Peyer's patch (tissue), 4 donors: ENCODE data around the gene CCNB3.

Experiments used
- POLR2A ChIP-seq, 2 donors: fragments of 450-650 bp; IDR thresholded peaks; one replicate each; pipeline ENCODE4 v1.5.1; 2017; ENCODE audit warnings: antibody characterized with exemption in 2 of 2, mild to moderate bottlenecking in 2 of 2, moderate library complexity in 2 of 2
- TF ChIP-seq, protein P1 (sequence below), 6 experiments: fragments of 450-650 bp in 4 of 6; fragments of 200-600 bp in 2 of 6; sonication (generic) in 1 of 6; IDR thresholded peaks; one replicate each; pipeline ENCODE4 v1.5.1; 2017 to 2019; ENCODE audit warnings: antibody characterized with exemption in 6 of 6, mild to moderate bottlenecking in 3 of 6, moderate library complexity in 1 of 6

DNA sequence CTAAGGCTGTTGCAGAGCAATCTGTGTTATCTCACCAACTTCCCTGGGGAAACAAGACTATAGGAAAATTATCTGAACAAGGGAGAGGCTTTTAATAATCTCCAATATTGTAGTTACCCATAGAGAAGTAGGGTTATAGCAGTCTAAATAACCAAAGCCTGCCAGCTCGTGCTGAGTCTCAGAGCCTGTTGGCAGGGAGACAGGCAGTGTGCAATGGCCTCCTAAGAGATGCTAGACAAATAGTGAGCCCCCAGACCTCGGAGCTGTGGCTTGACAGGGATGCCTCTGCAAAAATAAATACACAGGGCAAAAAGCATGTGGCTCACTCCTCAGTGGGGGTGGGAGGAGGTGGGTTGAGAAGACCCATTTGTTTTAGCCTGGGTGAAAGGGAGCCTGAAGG is 189.3 kb downstream of the CCNB3 start:
- TF ChIP-seq, protein P1, sequence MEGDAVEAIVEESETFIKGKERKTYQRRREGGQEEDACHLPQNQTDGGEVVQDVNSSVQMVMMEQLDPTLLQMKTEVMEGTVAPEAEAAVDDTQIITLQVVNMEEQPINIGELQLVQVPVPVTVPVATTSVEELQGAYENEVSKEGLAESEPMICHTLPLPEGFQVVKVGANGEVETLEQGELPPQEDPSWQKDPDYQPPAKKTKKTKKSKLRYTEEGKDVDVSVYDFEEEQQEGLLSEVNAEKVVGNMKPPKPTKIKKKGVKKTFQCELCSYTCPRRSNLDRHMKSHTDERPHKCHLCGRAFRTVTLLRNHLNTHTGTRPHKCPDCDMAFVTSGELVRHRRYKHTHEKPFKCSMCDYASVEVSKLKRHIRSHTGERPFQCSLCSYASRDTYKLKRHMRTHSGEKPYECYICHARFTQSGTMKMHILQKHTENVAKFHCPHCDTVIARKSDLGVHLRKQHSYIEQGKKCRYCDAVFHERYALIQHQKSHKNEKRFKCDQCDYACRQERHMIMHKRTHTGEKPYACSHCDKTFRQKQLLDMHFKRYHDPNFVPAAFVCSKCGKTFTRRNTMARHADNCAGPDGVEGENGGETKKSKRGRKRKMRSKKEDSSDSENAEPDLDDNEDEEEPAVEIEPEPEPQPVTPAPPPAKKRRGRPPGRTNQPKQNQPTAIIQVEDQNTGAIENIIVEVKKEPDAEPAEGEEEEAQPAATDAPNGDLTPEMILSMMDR (IDR thresholded peaks at IDR 0.05): no peak
- no peak for TF ChIP-seq POLR2A (IDR thresholded peaks at IDR 0.05)
